GM12878 (cell line): Measurements from ENCODE around the gene WDR74. TPM values are rescaled to one million over a fixed set of nuclear protein-coding genes. Genes with fewer than 3 reads are reported as not detected.

Source experiments
- ATAC-seq: fragments of 200-7000 bp; cut with Tn5 transposase; 3 replicates; pipeline ENCODE4 v1.9.1; 2020; ENCODE audit warnings: mild to moderate bottlenecking, moderate library complexity
- BruUV-seq: library from RNA; stranded (reverse); fragments of 400-500 nt; replicated peaks from 2 replicates; lab custom pipeline; 2021; lab: Mats Ljungman, UMichigan
- CTCF ChIA-PET: fragments of 300-600 bp; sonication (Branson Sonifier 250); formaldehyde crosslinking; extraction: SDS; loops from one replicate; lab custom pipeline; 2021; ENCODE audit warnings: inconsistent platforms; lab: Yijun Ruan, JAX
- POLR2A ChIA-PET: fragments of 350-600 bp; formaldehyde crosslinking; extraction: SDS; loops from one replicate; lab custom pipeline; 2021; ENCODE audit warnings: inconsistent platforms; lab: Charles Lee
- RAD21 ChIA-PET: fragments of 300-600 bp; sonication (Branson Sonifier 250); formaldehyde crosslinking; loops from one replicate; lab custom pipeline; 2023; ENCODE audit warnings: antibody characterized with exemption; ENCODE audit not compliant: unreplicated experiment; lab: Charles Lee
- SMC1A ChIA-PET: fragments of 300-600 bp; sonication (Branson Sonifier 250); formaldehyde crosslinking; loops from one replicate; lab custom pipeline; 2023; ENCODE audit not compliant: unreplicated experiment, uncharacterized antibody; lab: Charles Lee
- DNase-seq: peaks from one replicate; pipeline ENCODE4 v3.0.0-alpha.2; 2011; ENCODE audit warnings: low read depth, low spot score
- FAIRE-seq: peaks from 3 replicates; lab custom pipeline; 2011; peaks lifted over from hg19 to GRCh38; lab: Jason Lieb, UNC
- H2AFZ ChIP-seq: 2 replicates; pipeline ENCODE4 v1.6.0; 2011; ENCODE audit warnings: low read depth, low read length, control low read depth; ENCODE audit not compliant: control insufficient read depth
- H3K27ac ChIP-seq: 2 replicates; pipeline ENCODE4 v1.5.1; 2011; ENCODE audit warnings: control low read depth; ENCODE audit not compliant: control insufficient read depth, insufficient read depth
- H3K27me3 ChIP-seq, 2 experiments: replicated peaks in 1 of 2; 2 replicates each; pipeline versions ENCODE4 v1.6.0 to v1.6.1; 2011; ENCODE audit warnings: low read length in 1 of 2; ENCODE audit not compliant: control insufficient read depth in 2 of 2, insufficient read depth in 2 of 2
- H3K36me3 ChIP-seq, 2 experiments: 2 replicates each; pipeline ENCODE4 v1.5.1; 2011; ENCODE audit warnings: low read length in 1 of 2; ENCODE audit not compliant: control insufficient read depth in 2 of 2, insufficient read depth in 2 of 2
- H3K4me1 ChIP-seq: 2 replicates; pipeline ENCODE4 v1.6.1; 2011; ENCODE audit warnings: mild to moderate bottlenecking, low read length, moderate library complexity, mixed read lengths; ENCODE audit not compliant: control insufficient read depth, insufficient read depth
- H3K4me2 ChIP-seq: 2 replicates; pipeline ENCODE4 v1.6.0; 2011; ENCODE audit warnings: control low read depth; ENCODE audit not compliant: control insufficient read depth, insufficient read depth
- H3K4me3 ChIP-seq: fragments of 200-600 bp; sonication (generic); 2 replicates; pipeline ENCODE4 v1.5.1; 2016
- H3K79me2 ChIP-seq: 2 replicates; pipeline ENCODE4 v1.6.0; 2011; ENCODE audit warnings: low read length; ENCODE audit not compliant: control insufficient read depth, insufficient read depth
- H3K9ac ChIP-seq: 2 replicates; pipeline ENCODE4 v1.8.0; 2011; ENCODE audit warnings: low read length, control low read depth, mixed read lengths; ENCODE audit not compliant: control insufficient read depth, insufficient read depth
- H3K9me3 ChIP-seq: replicated peaks from 3 replicates; pipeline ENCODE4 v1.5.1; 2011; ENCODE audit warnings: mild to moderate bottlenecking, low read length; ENCODE audit not compliant: control insufficient read depth, insufficient read depth
- H4K20me1 ChIP-seq: 2 replicates; pipeline ENCODE4 v1.6.0; 2011; ENCODE audit not compliant: control insufficient read depth, insufficient read depth
- ATF7 ChIP-seq: fragments of 450-650 bp; IDR thresholded peaks from 2 replicates; pipeline ENCODE4 v1.6.1; 2016; ENCODE audit warnings: low read depth, mild to moderate bottlenecking
- BHLHE40 ChIP-seq, 2 experiments: fragments of 450-650 bp in 1 of 2; IDR thresholded peaks; 2 replicates each; pipeline ENCODE4 v1.6.1; 2011 to 2017; ENCODE audit warnings: low read depth in 2 of 2, borderline replicate concordance in 1 of 2, improper control_type of control experiment in 1 of 2, low read length in 1 of 2, mild to moderate bottlenecking in 1 of 2
- CREB1 ChIP-seq: IDR thresholded peaks from 2 replicates; pipeline ENCODE4 v1.6.1; 2012; ENCODE audit warnings: low read depth, mild to moderate bottlenecking, inconsistent platforms
- E2F8 ChIP-seq: fragments of 450-650 bp; IDR thresholded peaks from 2 replicates; pipeline ENCODE4 v1.6.1; 2018; ENCODE audit warnings: mild to moderate bottlenecking, low read depth, moderate library complexity; ENCODE audit not compliant: partially characterized antibody
- HCFC1 ChIP-seq: fragments of 150-350 bp; IDR thresholded peaks from 2 replicates; pipeline ENCODE4 v1.6.1; 2014; ENCODE audit warnings: low read length
- MEF2B ChIP-seq: fragments of 450-650 bp; IDR thresholded peaks from 2 replicates; pipeline ENCODE4 v1.6.1; 2018; ENCODE audit warnings: mild to moderate bottlenecking, moderate library complexity; ENCODE audit not compliant: partially characterized antibody, poor library complexity, severe bottlenecking
- POLR2A ChIP-seq: IDR thresholded peaks from 2 replicates; pipeline ENCODE4 v1.6.1; 2011; ENCODE audit warnings: low read depth, mild to moderate bottlenecking, low read length
- POLR2AphosphoS5 ChIP-seq: IDR thresholded peaks from 2 replicates; pipeline ENCODE4 v1.6.1; 2011; ENCODE audit warnings: mild to moderate bottlenecking, low read length, inconsistent platforms
- RAD51 ChIP-seq: fragments of 450-650 bp; IDR thresholded peaks from 2 replicates; pipeline ENCODE4 v1.6.1; 2016; ENCODE audit warnings: moderate library complexity, mild to moderate bottlenecking, inconsistent platforms
- SIN3A ChIP-seq: IDR thresholded peaks from 2 replicates; pipeline ENCODE4 v1.6.1; 2012; ENCODE audit warnings: low read depth, low read length, improper control_type of control experiment
- SKIL ChIP-seq: fragments of 450-650 bp; IDR thresholded peaks from 2 replicates; pipeline ENCODE4 v1.6.1; 2017; ENCODE audit warnings: mild to moderate bottlenecking, low read depth, inconsistent platforms; ENCODE audit not compliant: poor library complexity, severe bottlenecking
- SMARCA5 ChIP-seq: fragments of 450-650 bp; IDR thresholded peaks from 2 replicates; pipeline ENCODE4 v1.6.1; 2017; ENCODE audit warnings: mild to moderate bottlenecking
- SRF ChIP-seq, 2 experiments: IDR thresholded peaks; 2 replicates each; pipeline ENCODE4 v1.6.1; 2011; ENCODE audit warnings: low read depth in 2 of 2, low read length in 2 of 2, mild to moderate bottlenecking in 1 of 2, moderate library complexity in 1 of 2
- TAF1 ChIP-seq: IDR thresholded peaks from 2 replicates; pipeline ENCODE4 v1.6.1; 2011; ENCODE audit warnings: mild to moderate bottlenecking, low read depth, low read length, borderline replicate concordance
- USF1 ChIP-seq: IDR thresholded peaks from 2 replicates; pipeline ENCODE4 v1.6.1; 2011; ENCODE audit warnings: borderline replicate concordance, low read depth, mild to moderate bottlenecking, moderate library complexity, mixed read lengths, low read length; ENCODE audit not compliant: insufficient read depth; ENCODE audit errors: extremely low read length
- WRNIP1 ChIP-seq: IDR thresholded peaks from 2 replicates; pipeline ENCODE4 v1.6.1; 2011; ENCODE audit warnings: low read depth, low read length, improper control_type of control experiment, borderline replicate concordance
- WGBS: methylation state at CpG from one replicate; pipeline ENCODE4 v1.1.6; 2016; ENCODE audit warnings: low lambda C conversion rate; ENCODE audit not compliant: insufficient replicate concordance, insufficient coverage; ENCODE audit errors: missing lambda C conversion rate; 5-methylcytosine and 5-hydroxymethylcytosine counted together
- in situ Hi-C: fragments of 300-500 bp; cut with MboI; formaldehyde crosslinking; loops from 9 replicates; pipeline ENCODE4 v1.14.3; 2018; ENCODE audit warnings: mixed read lengths
- intact Hi-C: fragments of 100-400 bp; cut with micrococcal nuclease; formaldehyde crosslinking; loops from one replicate; pipeline ENCODE4 v1.14.2; 2022; ENCODE audit not compliant: unreplicated experiment
- polyA plus RNA-seq, 11 experiments: library from polyadenylated mRNA; depleted of rRNA in 4 of 11; unstranded in 6 of 11; stranded (reverse) in 5 of 11; fragments of >200 nt; fragmentation: Nextera tagmentation in 4 of 11; fragmentation: Illumina TruSeq in 1 of 11; extraction: Ambion mirVana in 4 of 11; extraction: Trizol in 1 of 11; gene quantifications; 1 replicate in 1 of 11; 2 replicates in 10 of 11; pipeline versions ENCODE4 v1.2.1 to v1.2.3, GENCODE V29; 2011 to 2016; ENCODE audit warnings: inconsistent platforms in 2 of 11, missing spikeins in 2 of 11, low read depth in 1 of 11
- total RNA-seq, 4 experiments: library from RNA; depleted of rRNA in 3 of 4; stranded (reverse); fragments of >200 nt in 3 of 4; fragmentation: Illumina TruSeq in 1 of 4; extraction: Trizol in 1 of 4; gene quantifications; 2 replicates each; pipeline versions ENCODE4 v1.2.1 to v1.2.3, GENCODE V29; 2013 to 2021

The WDR74 gene
- total and polyA plus RNA-seq, 10 of the 15 experiments (the other 5 are each of a cell fraction or from before 2014, with no cell fraction given), result 18.2 to 103 (median 60.7) TPM

- ChIA-PET RAD21 (interaction anchor here (0.7 to 2.8 kb wide), 13 partner anchors 19 to 290 kb away, joined by 3 to 18 read pairs (median 4); partner anchors contain the start of genes C11orf98, CSKMT, STX5 and TMEM179B), SMC1A (interaction anchor here (0.7 to 2.0 kb wide), 11 partner anchors 20 to 487 kb away, joined by 3 to 9 read pairs (median 3); partner anchors contain the start of genes HNRNPUL2, NXF1, TMEM179B and TTC9C), CTCF (interaction anchor here (0.6 to 5.7 kb wide), 10 partner anchors 19 to 290 kb away, joined by 3 to 38 read pairs (median 5); partner anchors contain the start of genes STX5, TMEM179B, TMEM223 and TUT1), POLR2A (interaction anchor here (0.5 to 4.4 kb wide), 12 partner anchors 20 to 210 kb away, joined by 3 to 41 read pairs (median 6); partner anchors contain the start of genes HNRNPUL2, LBHD1, TMEM179B and UQCC3)
- H3K9ac ChIP-seq, result peak overlapping the region; percentile 96
- H4K20me1 ChIP-seq, result 0 out of 2 replicates have a peak, but pooled peaks cover 3% of the 10 kb centered on the region
- WGBS, result 3% methylated on average over 13 of the region's 21 CpGs
- no TSS peak for BruUV-seq
- ATAC-seq (peak; percentile 78), FAIRE-seq (no peak), DNase-seq (peak; percentile 45)
- H3K4me3 ChIP-seq, result peak overlapping the region; percentile 91
- H3K27ac ChIP-seq, result peak overlapping the region; percentile 95
- H3K79me2 ChIP-seq, result peaks cover 49% of the 10 kb centered on the region
- H2AFZ ChIP-seq, result peak overlapping the region; percentile 78
- no peaks in the 10 kb centered on the region for H3K9me3 ChIP-seq
- H3K27me3 ChIP-seq, result no peaks in the 10 kb centered on the region
- in situ Hi-C loops (no loop called here), intact Hi-C loops (loop anchor here (2.0 to 5.0 kb wide), 2 partner anchors 41 to 95 kb away; partner anchors contain the start of gene TMEM179B)
- peaks cover 26 to 31% of the 10 kb centered on the region in 2 experiments for H3K36me3 ChIP-seq
- H3K4me1 ChIP-seq, result peaks cover 15% of the 10 kb centered on the region
- peak overlapping the region; percentile 98 for H3K4me2 ChIP-seq
- TF ChIP-seq POLR2A (no peak), SRF (IDR thresholded peaks at IDR 0.05; ENCODE audit: low read depth in 2 of 2, low read length in 2 of 2) (0 out of 4 replicates have a peak, but pooled peaks of 1 of the 2 experiments have one; percentile 22), BHLHE40 (IDR thresholded peaks at IDR 0.05; ENCODE audit: borderline replicate concordance in 1 of 2, low read depth in 2 of 2, low read length in 1 of 2) (peak; percentile 85 to 90), POLR2AphosphoS5 (0 out of 2 replicates have a peak, but pooled peaks have one; percentile 39), SMARCA5 (no peak), HCFC1 (no peak), ATF7 (peak; percentile 69), MEF2B (peak; percentile 28), CREB1 (peak; percentile 46; the same call in 1 of the 2 replicates), RAD51 (peak; percentile 65; the same call in 1 of the 2 replicates), TAF1 (peak; percentile 56; the same call in 1 of the 2 replicates), E2F8 (no peak), SIN3A (0 out of 2 replicates have a peak, but pooled peaks have one; percentile 48), USF1 (peak; percentile 56), WRNIP1 (no peak), SKIL (peak; percentile 17)
Measured at GRCh38 chr11:62881579-62882430, 42.4 kb upstream of the WDR74 start.
